Neuronal stem cell (in vitro differentiated cells): ENCODE results near the gene ZC3H12C.
"Not testable (repeated sequence)": the region's sequence is repeated elsewhere in the genome, so short reads cannot be mapped to it uniquely, and the experiment has no call there.

Source experiments
- DNase-seq: peaks from one replicate; pipeline ENCODE4 v3.0.0-alpha.2; 2013; ENCODE audit warnings: low spot score
- H2AFZ ChIP-seq: one replicate; pipeline ENCODE4 v1.6.1; 2013; ENCODE audit warnings: mild to moderate bottlenecking, low read length, inconsistent platforms
- H2AK5ac ChIP-seq: 2 replicates; pipeline ENCODE4 v1.6.1; 2013; ENCODE audit warnings: low read depth, mild to moderate bottlenecking, inconsistent platforms, low read length, moderate library complexity, mixed read lengths
- H2BK120ac ChIP-seq: 2 replicates; pipeline ENCODE4 v1.6.1; 2013; ENCODE audit warnings: low read depth, mild to moderate bottlenecking, inconsistent platforms, low read length, moderate library complexity, mixed read lengths
- H2BK12ac ChIP-seq: one replicate; pipeline ENCODE4 v1.6.1; 2013; ENCODE audit warnings: low read length, inconsistent platforms
- H2BK15ac ChIP-seq: 2 replicates; pipeline ENCODE4 v1.6.1; 2013; ENCODE audit warnings: mild to moderate bottlenecking, low read length, inconsistent platforms, mixed read lengths
- H2BK5ac ChIP-seq: one replicate; pipeline ENCODE4 v1.6.1; 2013; ENCODE audit warnings: inconsistent platforms, mild to moderate bottlenecking, low read length, moderate library complexity
- H3K14ac ChIP-seq: one replicate; pipeline ENCODE4 v1.6.1; 2013; ENCODE audit warnings: low read length, inconsistent platforms
- H3K18ac ChIP-seq: 2 replicates; pipeline ENCODE4 v1.6.1; 2013; ENCODE audit warnings: low read length, inconsistent platforms
- H3K23ac ChIP-seq: 2 replicates; pipeline ENCODE4 v1.6.1; 2013; ENCODE audit warnings: low read depth, mild to moderate bottlenecking, mixed read lengths, low read length, inconsistent platforms; ENCODE audit not compliant: poor library complexity
- H3K27ac ChIP-seq: replicated peaks from 3 replicates; pipeline ENCODE4 v1.5.1; 2013; ENCODE audit warnings: low read length, inconsistent platforms
- H3K27me3 ChIP-seq, 3 experiments: 2 replicates each; pipeline ENCODE4 v1.6.1; 2013; ENCODE audit warnings: low read length in 3 of 3, mild to moderate bottlenecking in 2 of 3, inconsistent platforms in 1 of 3, low read depth in 1 of 3, mixed read lengths in 1 of 3, moderate library complexity in 1 of 3; ENCODE audit not compliant: control insufficient read depth in 3 of 3, insufficient read depth in 3 of 3
- H3K36me3 ChIP-seq, 2 donors: replicated peaks in 1 of 2; 2 replicates each; pipeline ENCODE4 v1.6.1; 2013; ENCODE audit warnings: low read length in 2 of 2; ENCODE audit not compliant: control insufficient read depth in 2 of 2, insufficient read depth in 2 of 2
- H3K4ac ChIP-seq: 2 replicates; pipeline ENCODE4 v1.6.1; 2013; ENCODE audit warnings: inconsistent platforms, mild to moderate bottlenecking, low read length, moderate library complexity
- H3K4me1 ChIP-seq, 2 donors: 1 replicate in 1 of 2; 2 replicates in 1 of 2; pipeline ENCODE4 v1.6.1; 2013; ENCODE audit warnings: low read length in 2 of 2, low read depth in 1 of 2; ENCODE audit not compliant: control insufficient read depth in 2 of 2, insufficient read depth in 1 of 2
- H3K4me2 ChIP-seq: one replicate; pipeline ENCODE4 v1.6.1; 2013; ENCODE audit warnings: mild to moderate bottlenecking, low read length, inconsistent platforms; ENCODE audit not compliant: insufficient read depth, poor library complexity, severe bottlenecking
- H3K4me3 ChIP-seq, 2 donors: 2 replicates each; pipeline ENCODE4 v1.5.1; 2013; ENCODE audit warnings: low read length in 2 of 2, mild to moderate bottlenecking in 2 of 2, inconsistent platforms in 1 of 2, moderate library complexity in 1 of 2
- H3K79me1 ChIP-seq: one replicate; pipeline ENCODE4 v1.6.1; 2013; ENCODE audit warnings: low read depth, mild to moderate bottlenecking, inconsistent platforms, low read length, moderate library complexity
- H3K9ac ChIP-seq: one replicate; pipeline ENCODE4 v1.6.1; 2013; ENCODE audit warnings: mild to moderate bottlenecking, low read depth, low read length, inconsistent platforms; ENCODE audit not compliant: poor library complexity
- H3K9me3 ChIP-seq, 2 donors: replicated peaks in 1 of 2; 2 replicates each; pipeline versions ENCODE3 to v1.6.1; 2013; ENCODE audit warnings: low read length in 2 of 2, mild to moderate bottlenecking in 2 of 2, inconsistent platforms in 1 of 2, low read depth in 1 of 2, mixed read lengths in 1 of 2, moderate library complexity in 1 of 2; ENCODE audit not compliant: control insufficient read depth in 2 of 2, insufficient read depth in 1 of 2
- H4K8ac ChIP-seq: one replicate; pipeline ENCODE4 v1.6.1; 2013; ENCODE audit warnings: low read depth, mild to moderate bottlenecking, inconsistent platforms, low read length, moderate library complexity
- H4K91ac ChIP-seq: one replicate; pipeline ENCODE4 v1.6.1; 2013; ENCODE audit warnings: low read length, low read depth, mild to moderate bottlenecking, inconsistent platforms; ENCODE audit not compliant: poor library complexity
- WGBS, 2 donors: extraction: QIAGEN DNeasy Blood & Tissue Kit; methylation state at CpG; one replicate each; pipeline ENCODE4 v1.1.7; 2013; ENCODE audit warnings: missing lambda C conversion rate in 2 of 2, mixed read lengths in 1 of 2; ENCODE audit not compliant: insufficient read length in 2 of 2, insufficient replicate concordance in 1 of 2; ENCODE audit errors: extremely low coverage in 2 of 2; 5-methylcytosine and 5-hydroxymethylcytosine counted together

Gene ZC3H12C

DNA sequence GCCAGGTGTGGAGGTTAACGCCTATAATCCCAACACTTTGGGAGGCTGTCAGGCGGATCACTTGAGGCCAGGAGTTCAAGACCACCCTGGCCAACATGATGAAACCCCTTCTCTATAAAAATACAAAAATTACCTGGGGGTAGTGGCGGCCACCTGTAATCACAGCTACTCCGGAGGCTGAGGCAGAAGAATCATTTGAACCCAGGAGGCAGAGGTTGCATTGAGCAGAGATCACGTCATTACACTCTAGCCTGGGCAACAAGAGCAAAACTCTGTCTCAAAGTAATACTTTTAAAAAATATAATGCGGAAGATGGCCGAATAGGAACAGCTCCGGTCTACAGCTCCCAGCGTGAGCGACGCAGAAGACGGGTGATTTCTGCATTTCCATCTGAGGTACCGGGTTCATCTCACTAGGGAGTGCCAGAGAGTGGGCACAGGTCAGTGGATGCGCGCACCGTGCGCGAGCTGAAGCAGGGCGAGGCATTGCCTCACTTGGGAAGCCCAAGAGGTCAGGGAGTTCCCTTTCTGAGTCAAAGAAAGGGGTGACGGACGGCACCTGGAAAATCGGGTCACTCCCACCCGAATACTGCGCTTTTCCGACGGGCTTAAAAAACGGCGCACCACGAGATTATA is 115.6 kb downstream of the ZC3H12C start:
- H3K27ac ChIP-seq, H4K8ac ChIP-seq, H3K36me3 ChIP-seq, H2BK5ac ChIP-seq, H3K79me1 ChIP-seq, H3K27me3 ChIP-seq, H4K91ac ChIP-seq, H3K18ac ChIP-seq, H2BK12ac ChIP-seq, DNase-seq, H2AFZ ChIP-seq, H3K4me2 ChIP-seq, H3K9ac ChIP-seq, H2BK120ac ChIP-seq, H3K14ac ChIP-seq, H3K4me3 ChIP-seq, H3K23ac ChIP-seq, H2AK5ac ChIP-seq, H3K4ac ChIP-seq, H3K9me3 ChIP-seq, H3K4me1 ChIP-seq: not testable (repeated sequence)
- peak overlapping the region; percentile 9 for H2BK15ac ChIP-seq
- WGBS, 2 donors, result no CpG with 5 or more reads among the region's 29 CpGs

DNA sequence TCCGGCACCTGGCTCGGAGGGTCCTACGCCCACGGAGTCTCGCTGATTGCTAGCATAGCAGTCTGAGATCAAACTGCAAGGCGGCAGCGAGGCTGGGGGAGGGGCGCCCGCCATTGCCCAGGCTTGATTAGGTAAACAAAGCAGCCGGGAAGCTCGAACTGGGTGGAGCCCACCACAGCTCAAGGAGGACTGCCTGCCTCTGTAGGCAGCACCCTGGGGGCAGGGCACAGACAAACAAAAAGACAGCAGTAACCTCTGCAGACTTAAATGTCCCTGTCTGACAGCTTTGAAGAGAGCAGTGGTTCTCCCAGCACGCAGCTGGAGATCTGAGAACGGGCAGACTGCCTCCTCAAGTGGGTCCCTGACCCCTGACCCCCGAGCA is 116.1 kb downstream of the ZC3H12C start:
- WGBS, 2 donors, result no CpG with 5 or more reads among the region's 14 CpGs

DNA sequence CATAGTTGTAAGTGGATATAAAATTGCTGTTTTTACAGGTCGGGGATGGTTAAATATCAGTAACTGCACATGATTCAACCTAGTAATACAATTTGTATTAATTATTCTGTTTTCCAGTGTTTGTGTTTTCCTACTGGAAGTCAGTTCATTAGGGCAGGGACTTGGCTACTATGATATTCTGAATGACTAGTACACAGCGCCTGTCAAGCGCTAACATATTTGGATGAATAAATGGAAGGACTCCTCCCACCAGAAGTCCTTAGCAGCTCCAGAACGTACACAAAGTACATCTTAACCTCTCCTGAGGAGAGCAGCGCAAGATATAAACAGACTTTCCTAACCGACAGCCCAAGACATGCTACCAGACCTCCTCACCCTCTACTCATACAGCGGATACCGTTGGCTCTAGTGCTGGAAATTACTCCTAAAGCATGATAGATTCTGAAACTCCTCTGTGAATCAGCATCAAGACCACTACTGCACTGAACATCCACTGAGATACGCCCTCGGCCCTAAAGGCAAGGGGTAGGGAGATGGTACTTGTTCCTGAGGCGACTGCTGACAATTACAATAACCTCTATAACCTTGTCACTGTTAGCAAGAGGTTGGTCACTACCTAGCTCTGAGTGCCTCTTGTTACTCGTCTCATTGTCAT is 124.2 kb downstream of the ZC3H12C start:
- Histone ChIP-seq H3K9ac (no peak overlapping the region), H3K4me2 (no peak overlapping the region)

More for the DNA sequence above, 116.1 kb downstream of the ZC3H12C start:
- not testable (repeated sequence) for H3K14ac ChIP-seq, H3K36me3 ChIP-seq, H3K9ac ChIP-seq, H3K23ac ChIP-seq, H4K91ac ChIP-seq, H3K27me3 ChIP-seq, H2BK5ac ChIP-seq, DNase-seq, H3K18ac ChIP-seq, H4K8ac ChIP-seq, H2AK5ac ChIP-seq, H3K4me2 ChIP-seq, H3K27ac ChIP-seq, H2BK12ac ChIP-seq, H3K4ac ChIP-seq, H3K4me1 ChIP-seq, H3K79me1 ChIP-seq, H2BK120ac ChIP-seq, H2AFZ ChIP-seq, H3K4me3 ChIP-seq, H2BK15ac ChIP-seq, H3K9me3 ChIP-seq

GRCh38 chr11:110217936-110218335 is 124.7 kb downstream of the ZC3H12C start:
- Histone ChIP-seq H3K18ac (no peak overlapping the region), H3K36me3 (peaks cover 0 to 10% of the 10 kb centered on the region in 2 donors), H2BK5ac (no peak overlapping the region), H3K4ac (no peak overlapping the region), H3K27me3 (no peaks in the 10 kb centered on the region), H3K79me1 (no peaks in the 10 kb centered on the region), H3K9ac (no peak overlapping the region), H3K14ac (no peak overlapping the region), H2BK15ac (no peak overlapping the region), H3K9me3 (no peaks in the 10 kb centered on the region), H4K91ac (no peak overlapping the region), H4K8ac (no peak overlapping the region), H2AK5ac (no peak overlapping the region), H2AFZ (no peak overlapping the region), H3K4me1 (no peaks in the 10 kb centered on the region), H3K4me3 (no peak overlapping the region), H3K23ac (no peak overlapping the region), H2BK12ac (no peak overlapping the region), H3K4me2 (no peak overlapping the region), H3K27ac (no peak overlapping the region), H2BK120ac (no peak overlapping the region)
- no peak for DNase-seq
- no CpG with 5 or more reads among the region's 3 CpGs for WGBS, 2 donors

More for the DNA sequence above, 124.2 kb downstream of the ZC3H12C start:
- H3K9me3 ChIP-seq, result no peaks in the 10 kb centered on the region
- no peak overlapping the region for H2BK12ac ChIP-seq
- no peak overlapping the region for H3K18ac ChIP-seq
- no CpG with 5 or more reads among the region's 12 CpGs for WGBS, 2 donors
- no peaks in the 10 kb centered on the region for H3K4me1 ChIP-seq
- H4K8ac ChIP-seq, result no peak overlapping the region
- no peak overlapping the region for H4K91ac ChIP-seq
- H3K14ac ChIP-seq, result no peak overlapping the region
- no peak overlapping the region for H3K23ac ChIP-seq
- no peaks in the 10 kb centered on the region for H3K27me3 ChIP-seq
- no peak overlapping the region for H3K27ac ChIP-seq
- H3K79me1 ChIP-seq, result no peaks in the 10 kb centered on the region
- no peak overlapping the region for H2AFZ ChIP-seq
- H3K4me3 ChIP-seq, result no peak overlapping the region
- no peak overlapping the region for H2BK5ac ChIP-seq
- H2BK15ac ChIP-seq, result no peak overlapping the region
- no peak overlapping the region for H3K4ac ChIP-seq
- H2AK5ac ChIP-seq, result no peak overlapping the region
- peaks cover 0 to 10% of the 10 kb centered on the region in 2 donors for H3K36me3 ChIP-seq
- H2BK120ac ChIP-seq, result no peak overlapping the region
- DNase-seq, result no peak
